GM13977 (cell line): ENCODE measurements around the gene GPR141.

Source experiments
- DNase-seq: peaks from one replicate; pipeline ENCODE4 v3.0.0; 2012; ENCODE audit warnings: low spot score
- CTCF ChIP-seq: IDR thresholded peaks from 2 replicates; pipeline ENCODE4 v1.5.1; 2012; ENCODE audit warnings: mild to moderate bottlenecking, control low read depth; ENCODE audit not compliant: insufficient read depth; ENCODE audit errors: extremely low read depth, missing control alignments
- in situ Hi-C: fragments of 300-500 bp; cut with MboI; formaldehyde crosslinking; loops from one replicate; pipeline ENCODE4 v1.12.0; 2022; ENCODE audit warnings: low sequenced_read_pairs, low pct_unique_long_range_greater_than_20kb, mixed read lengths, inconsistent platforms; ENCODE audit not compliant: unreplicated experiment

GPR141 gene

GRCh38 chr7:37657816-37658215, 25.8 kb upstream of the GPR141 start:
- in situ Hi-C loops: no loop called here
- TF ChIP-seq CTCF: no peak
- DNase-seq: no peak

GRCh38 chr7:37659971-37660565, 23.5 kb upstream of the GPR141 start:
- TF ChIP-seq CTCF: no peak
- in situ Hi-C loops: no loop called here
- no peak for DNase-seq

GRCh38 chr7:37660614-37661013, 23.0 kb upstream of the GPR141 start:
- DNase-seq: no peak
- in situ Hi-C loops: no loop called here
- no peak for TF ChIP-seq CTCF

- in situ Hi-C loops: no loop called here
- DNase-seq: no peak
- no peak for TF ChIP-seq CTCF
Measured at GRCh38 chr7:37663693-37664092, 19.9 kb upstream of the GPR141 start.

GRCh38 chr7:37665352-37666022, 18.1 kb upstream of the GPR141 start:
- no peak for TF ChIP-seq CTCF
- no peak for DNase-seq
- in situ Hi-C loops: no loop called here

- no peak for TF ChIP-seq CTCF
- no peak for DNase-seq
- in situ Hi-C loops: no loop called here
Measured at GRCh38 chr7:37666026-37666799, 17.4 kb upstream of the GPR141 start.
